Measurements from ENCODE around the gene TADA2B. TPM values are rescaled to one million over a fixed set of nuclear protein-coding genes. Genes with fewer than 3 reads are reported as not detected.

Gene TADA2B, protein sequence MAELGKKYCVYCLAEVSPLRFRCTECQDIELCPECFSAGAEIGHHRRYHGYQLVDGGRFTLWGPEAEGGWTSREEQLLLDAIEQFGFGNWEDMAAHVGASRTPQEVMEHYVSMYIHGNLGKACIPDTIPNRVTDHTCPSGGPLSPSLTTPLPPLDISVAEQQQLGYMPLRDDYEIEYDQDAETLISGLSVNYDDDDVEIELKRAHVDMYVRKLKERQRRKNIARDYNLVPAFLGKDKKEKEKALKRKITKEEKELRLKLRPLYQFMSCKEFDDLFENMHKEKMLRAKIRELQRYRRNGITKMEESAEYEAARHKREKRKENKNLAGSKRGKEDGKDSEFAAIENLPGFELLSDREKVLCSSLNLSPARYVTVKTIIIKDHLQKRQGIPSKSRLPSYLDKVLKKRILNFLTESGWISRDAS
- total RNA-seq (2014; rRNA removed), result 14.0 and 14.5 TPM in 2 replicates
- polyA plus RNA-seq (2012), result 9.0 TPM

DNA sequence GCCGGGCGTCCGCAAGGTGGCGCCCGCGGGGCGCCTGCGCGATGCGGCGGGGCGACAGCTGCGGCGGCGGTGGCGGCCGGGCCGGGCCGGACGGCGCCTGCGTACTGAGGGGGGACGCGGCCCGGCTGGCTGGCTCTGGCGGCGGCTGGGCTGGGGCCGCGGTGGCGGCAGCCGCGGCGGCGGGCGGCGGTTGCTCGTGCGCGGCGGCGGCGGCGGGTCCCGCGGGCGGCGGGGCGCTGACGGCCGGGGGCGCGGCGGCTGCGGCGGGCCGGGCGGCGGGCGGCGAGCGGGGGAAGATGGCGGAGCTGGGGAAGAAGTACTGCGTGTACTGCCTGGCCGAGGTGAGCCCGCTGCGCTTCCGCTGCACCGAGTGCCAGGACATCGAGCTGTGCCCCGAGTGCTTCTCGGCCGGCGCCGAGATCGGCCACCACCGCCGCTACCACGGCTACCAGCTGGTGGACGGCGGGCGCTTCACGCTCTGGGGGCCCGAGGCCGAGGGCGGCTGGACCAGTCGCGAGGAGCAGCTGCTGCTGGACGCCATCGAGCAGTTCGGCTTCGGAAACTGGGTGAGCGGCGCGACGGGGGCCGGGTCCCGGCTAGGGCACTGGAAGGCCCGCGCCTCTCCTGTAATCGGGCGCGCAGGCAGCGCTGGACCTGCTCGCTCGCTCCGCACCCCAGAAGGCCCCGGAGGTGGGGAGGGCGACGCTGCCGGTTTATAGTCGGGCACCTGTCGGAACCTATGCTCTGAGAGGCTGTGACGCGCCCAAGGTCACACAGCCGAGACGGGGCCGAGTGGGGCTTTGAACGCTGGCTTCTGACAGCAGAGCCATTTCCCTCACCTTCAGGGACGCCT, at the start of gene TADA2B:
Gene TADA2B (plus strand): TSS at position 89 of the 853 bp plus-strand sequence. CDS start 208 bp downstream, at position 297.
- DNase-seq (ENCODE audit: low read depth), result peak; percentile 46

DNA sequence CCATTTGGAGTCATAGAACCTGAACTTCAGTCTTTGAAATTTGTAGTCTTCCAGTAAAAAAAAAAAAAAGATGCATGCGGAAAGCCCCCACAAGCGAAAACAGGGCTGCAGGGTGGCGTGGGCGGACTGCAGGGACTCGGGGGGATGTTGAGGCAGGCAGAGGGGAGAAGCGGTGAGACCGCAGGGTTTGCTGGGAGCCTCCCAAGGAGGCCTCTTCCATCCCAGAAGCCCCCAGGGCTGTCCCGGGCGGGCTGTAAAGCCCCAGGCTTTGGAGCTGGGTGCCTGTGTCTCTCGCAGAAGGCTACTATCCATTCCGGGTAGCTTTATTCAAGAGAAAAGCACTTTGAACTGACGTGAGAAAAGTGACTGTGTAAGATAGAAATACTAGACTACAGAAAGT, 46.7 kb upstream of the TADA2B start:
- DNase-seq (ENCODE audit: low read depth), result no peak

DNA sequence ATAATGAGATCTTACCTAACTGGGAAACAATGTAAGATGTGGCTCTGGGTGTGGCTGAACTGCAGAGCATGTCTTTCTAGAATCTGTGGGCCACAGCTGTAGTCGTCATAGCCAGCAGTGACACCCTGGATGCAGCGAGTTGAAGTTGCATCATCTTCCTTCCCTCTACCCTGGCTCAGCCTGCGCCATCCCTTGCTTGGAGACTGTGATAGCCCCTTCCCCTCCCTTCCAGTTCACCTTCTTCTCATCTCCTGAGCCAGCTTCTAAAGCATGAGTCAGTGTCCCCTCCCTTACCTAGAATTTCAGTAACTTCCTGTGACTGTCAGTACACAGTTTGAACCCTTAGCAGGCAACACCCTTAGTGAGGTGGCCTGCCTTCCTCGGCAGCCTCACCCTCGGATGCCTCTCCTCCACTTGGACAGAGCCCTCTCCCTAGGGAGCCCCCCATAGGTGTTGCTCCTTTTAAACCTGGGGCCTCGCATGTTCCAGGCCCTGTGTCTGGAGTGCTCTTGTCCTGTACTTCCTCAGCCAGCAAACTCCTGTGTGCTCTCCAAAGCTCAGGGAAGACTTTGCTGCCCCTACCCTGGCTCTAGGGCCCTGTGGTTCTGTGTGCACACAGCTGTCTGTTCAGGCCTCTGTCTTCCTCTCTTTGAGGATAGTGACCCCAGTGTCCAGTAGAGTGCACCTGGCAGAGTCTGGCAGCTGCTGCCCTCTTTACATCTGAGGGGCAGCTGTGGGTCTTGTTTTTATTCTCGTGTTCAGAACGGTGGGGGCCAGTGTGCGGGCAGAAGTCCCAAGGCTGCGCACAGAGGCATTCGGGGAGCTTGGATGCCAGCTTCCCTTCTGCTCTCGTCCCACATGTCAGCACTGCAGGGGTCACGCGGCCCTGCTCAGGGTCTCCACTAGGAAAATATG, 43.7 kb upstream of the TADA2B start:
- DNase-seq (ENCODE audit: low read depth), result peak; percentile 38

GRCh38 chr4:7000421-7001176, 42.6 kb upstream of the TADA2B start:
- no peak for DNase-seq (ENCODE audit: low read depth)

DNA sequence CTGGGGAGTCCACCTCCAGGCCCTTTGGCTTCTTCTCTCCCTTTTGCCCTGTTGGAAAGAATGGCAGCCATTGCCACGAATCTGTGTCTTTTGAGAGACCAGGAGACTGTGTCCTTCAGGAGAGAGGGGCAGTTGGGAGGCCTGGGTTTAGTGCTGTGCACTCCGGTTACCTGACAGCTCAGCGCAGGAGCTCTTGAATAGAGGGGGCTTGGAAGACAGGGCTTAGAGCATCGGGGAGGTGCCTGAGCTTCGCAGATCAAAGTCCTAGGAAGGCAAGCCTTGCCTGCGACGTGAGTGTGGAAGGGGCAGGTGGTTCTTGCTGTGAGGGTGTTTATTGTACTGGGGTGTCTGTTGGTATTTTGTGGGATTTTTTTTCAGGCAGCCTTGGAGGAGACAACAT, 41.9 kb upstream of the TADA2B start:
- DNase-seq (ENCODE audit: low read depth), result no peak

DNA sequence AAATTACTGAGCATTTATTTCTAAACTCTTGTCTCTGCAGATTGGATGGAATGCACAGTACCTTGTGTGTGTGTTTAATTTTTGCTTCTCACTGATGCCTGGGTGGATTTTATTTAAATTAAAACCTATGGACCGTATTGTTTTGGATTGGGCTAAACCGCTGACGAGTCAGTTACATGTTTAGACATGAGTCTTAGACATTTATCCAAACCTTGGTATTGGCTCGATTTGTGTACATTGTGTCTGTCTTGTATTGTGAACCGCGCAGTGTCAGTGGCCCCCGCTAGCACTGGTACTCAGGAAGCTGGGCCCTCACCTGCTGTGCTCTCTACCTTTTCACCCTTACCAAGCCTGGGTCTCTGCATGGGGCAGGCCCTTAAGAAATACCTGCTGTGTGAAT, 40.8 kb upstream of the TADA2B start:
- no peak for DNase-seq (ENCODE audit: low read depth)

DNA sequence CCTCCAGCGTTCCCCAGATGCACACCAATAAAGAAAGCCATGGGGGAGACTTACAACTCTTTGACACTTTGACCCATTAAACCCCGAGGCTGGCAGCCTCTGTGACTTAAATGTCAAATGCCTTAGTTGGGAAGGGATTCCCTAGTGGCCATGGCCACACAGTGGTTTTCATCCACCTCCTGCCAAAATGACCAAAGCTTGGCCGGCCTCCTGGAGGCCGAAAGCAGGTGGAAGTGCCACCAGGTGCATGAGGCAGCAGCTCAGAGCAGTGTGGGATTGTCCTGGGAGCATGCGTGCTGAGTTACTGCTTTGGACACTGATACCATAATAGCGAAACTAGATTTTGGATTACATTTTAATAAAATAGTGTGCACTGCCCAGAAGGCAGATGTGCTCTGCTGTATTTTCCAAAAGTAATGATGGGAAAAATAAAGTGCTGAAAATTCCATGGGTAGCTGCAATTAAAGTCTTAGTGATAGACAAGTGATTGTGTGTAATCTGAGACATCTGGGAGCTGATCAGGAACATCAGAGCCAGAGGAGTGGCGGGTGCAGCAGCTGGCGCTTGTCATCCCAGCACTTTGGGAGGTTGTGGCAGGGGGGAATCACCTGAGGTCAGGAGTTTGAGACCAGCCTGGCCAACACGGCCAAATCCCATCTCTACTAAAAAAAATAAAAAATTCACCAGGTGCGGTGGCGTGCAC, 39.8 kb upstream of the TADA2B start:
- no peak for DNase-seq (ENCODE audit: low read depth)

GRCh38 chr4:7003879-7004240, 39.3 kb upstream of the TADA2B start:
- DNase-seq (ENCODE audit: low read depth), result no peak

DNA sequence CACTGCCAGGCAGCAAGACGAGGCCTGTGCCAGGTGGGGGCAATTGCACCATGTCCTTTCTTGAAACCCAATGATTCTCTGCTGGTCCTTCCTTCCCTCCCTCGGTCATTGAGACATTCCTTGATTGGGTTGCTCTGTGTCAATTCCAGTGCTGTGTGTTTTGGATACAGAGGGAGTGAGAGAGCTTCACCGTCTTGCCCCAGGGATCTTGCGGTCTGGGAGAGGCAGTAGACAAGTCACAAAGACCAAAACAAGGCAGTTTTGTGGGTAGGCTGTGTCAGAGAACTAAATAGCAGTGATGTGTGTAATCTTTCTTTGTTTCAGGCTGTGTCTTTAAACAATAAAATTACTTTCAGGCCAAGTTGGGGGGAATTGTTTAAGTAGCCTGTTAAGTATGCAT, 38.8 kb upstream of the TADA2B start:
- no peak for DNase-seq (ENCODE audit: low read depth)

DNA sequence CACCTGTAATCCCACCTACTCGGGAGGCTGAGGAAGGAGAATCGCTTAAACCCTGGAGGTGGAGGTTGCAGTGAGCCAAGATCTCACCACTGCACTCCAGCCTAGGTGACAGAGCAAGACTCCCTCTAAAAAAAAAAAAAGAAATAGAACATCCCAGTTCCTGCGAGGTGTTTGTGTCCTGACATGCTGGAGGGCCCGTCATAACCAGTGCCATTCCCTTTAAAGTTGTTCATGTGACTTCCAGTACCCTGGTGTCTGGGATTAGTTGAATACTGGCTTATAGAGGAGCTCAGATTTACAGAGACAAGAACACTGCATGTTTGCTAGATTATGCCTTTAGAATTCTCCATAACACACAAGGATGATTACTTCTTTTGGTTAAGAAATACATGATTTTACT, 37.6 kb upstream of the TADA2B start:
- no peak for DNase-seq (ENCODE audit: low read depth)

DNA sequence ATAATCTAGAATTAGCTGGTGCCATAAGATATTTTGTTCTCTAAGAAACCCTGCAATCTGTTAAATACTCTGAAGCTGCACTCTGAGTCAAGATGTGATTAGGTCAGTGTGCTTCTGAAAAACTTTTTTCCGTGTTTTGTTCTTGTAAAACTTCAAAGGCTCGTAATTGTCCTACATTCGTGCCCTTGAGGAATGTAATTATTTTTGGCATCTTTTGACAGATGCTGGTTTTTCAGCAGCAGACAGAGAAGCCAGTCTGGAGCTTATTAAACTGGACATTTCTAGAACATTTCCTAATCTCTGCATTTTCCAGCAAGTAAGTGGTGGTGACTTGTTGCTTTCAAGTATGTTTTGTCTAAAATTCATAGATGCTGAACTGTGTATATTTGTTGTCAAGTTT, 36.8 kb upstream of the TADA2B start:
- no peak for DNase-seq (ENCODE audit: low read depth)

DNA sequence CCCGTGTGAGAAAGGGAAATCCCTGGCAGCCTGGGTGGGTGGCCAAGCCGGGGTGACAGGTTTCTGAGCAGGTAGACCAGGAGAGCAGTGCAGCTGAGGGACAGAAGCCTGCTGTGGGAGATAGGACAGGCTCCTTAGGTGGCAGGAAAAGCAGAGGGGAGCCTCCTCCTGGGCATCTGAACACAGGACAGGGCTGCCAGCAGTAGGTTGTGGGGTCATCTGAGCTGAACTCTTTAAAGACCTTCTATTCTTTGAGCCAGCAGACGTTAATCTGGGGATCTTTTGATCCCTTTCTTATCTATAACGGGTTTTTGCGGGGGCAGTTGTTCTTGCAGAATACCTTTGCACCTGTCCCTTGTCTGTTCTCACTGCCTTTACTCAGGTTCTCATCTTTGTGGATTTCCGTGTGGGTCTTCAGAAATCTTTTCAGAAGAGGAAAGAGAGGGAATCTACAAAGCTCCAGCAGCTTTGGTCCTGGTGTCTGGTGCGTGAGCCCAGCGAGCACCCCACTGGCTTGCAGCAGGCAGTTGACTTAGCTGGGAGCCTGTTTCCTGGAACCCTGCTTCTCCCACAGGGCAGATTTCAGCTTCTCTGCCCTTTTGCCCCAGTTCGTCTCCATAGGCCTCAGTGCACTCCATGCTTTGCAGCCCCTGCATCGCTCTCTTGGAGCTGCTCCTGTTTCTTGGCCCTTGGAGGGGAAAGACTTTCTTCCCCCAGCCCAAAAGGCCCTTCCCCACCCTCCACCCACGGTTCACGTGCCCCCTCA, 35.8 kb upstream of the TADA2B start:
- no peak for DNase-seq (ENCODE audit: low read depth)

GRCh38 chr4:7007944-7008343, 35.2 kb upstream of the TADA2B start:
- peak; percentile 8 for DNase-seq (ENCODE audit: low read depth)

DNA sequence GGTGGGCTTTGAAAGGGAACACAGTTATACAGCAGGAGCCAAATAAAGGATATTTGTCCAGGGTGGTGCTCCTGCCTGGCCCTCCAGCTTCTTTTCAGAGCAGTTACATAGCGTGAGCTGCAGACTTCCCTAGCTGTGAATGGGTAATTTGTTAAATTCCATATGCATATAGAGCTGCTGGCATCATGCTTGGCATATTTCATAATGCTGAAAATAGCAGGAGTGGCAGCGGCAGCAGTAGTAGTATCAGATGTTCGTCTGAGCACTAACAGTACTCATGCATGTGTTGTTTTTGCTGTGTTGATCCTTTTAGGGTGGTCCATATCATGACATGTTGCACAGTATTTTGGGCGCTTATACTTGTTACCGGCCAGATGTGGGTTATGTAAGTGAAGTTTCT, 33.6 kb upstream of the TADA2B start:
- DNase-seq (ENCODE audit: low read depth), result no peak

- DNase-seq (ENCODE audit: low read depth), result no peak
Observed at GRCh38 chr4:7013175-7013574, 30.0 kb upstream of the TADA2B start.

DNA sequence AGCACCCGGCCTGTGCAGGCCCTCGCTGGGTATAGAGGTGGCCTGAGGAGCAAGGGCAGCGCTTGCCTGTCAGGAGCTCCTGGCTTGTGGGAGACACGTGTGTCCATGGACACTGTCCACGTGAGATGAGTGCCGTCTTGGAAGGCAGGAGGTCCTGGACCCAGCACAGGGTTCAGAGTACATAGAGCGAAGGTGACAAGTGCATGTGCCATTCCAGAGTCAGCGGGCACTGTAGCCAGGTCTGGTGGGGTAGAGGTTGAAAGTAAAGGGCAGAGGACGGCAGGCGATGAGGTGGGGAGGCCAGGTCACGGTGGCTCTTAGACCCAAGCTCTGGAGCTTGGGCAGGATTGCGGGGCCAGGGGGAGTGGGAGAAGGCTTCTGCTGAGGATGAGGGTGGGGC, 28.4 kb upstream of the TADA2B start:
- no peak for DNase-seq (ENCODE audit: low read depth)

DNA sequence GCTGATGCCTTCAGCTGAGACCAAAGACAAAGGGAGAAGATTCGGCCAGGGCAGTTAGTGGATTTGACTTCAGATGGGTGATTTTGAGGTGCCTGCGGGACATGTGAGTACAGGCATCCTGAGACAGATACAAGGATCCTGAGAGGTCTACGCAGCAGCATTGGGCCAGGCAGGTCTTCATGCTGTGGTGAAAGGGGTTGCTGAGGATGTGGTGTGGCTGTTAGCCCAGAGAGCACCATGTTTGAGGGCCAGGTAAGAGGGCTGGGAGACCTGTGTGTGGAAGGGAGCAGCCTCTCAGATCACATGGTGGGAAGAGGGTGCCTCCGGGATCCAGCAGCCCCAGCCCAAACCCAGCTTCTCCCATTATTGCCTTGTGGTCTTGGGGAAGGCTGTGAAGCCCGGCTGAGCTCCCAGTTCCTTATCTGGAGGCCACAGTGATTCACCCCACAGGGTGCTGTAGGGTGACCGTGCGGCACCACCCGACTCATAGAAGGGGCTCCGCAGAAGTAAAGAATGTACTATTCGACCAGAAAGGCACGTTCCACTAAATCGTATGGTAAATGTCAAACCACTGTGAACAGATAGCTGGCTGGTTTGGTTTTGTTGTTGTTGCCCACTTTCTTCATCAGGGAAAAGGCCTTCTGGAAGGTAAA, 27.7 kb upstream of the TADA2B start:
- DNase-seq (ENCODE audit: low read depth), result no peak

DNA sequence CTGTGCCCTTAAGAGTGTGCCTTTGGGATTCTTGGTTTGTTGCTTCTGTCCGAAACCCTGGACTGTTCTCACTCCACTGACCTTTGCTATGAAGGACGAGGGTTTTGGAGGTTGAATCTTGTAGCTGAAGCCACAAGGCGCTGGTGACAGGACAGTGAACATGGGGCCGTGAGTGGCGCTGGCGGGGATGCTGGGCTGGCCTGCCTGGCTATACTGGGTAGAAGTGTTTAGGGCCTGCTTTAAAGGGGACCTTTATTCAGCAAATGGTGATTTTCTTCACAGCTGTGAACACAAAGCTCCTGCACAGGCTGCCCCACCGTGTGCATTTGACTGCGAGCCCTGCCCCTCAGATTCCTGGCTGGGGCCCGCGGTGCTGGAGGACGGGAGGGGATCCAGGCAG, 27.1 kb upstream of the TADA2B start:
- no peak for DNase-seq (ENCODE audit: low read depth)

DNA sequence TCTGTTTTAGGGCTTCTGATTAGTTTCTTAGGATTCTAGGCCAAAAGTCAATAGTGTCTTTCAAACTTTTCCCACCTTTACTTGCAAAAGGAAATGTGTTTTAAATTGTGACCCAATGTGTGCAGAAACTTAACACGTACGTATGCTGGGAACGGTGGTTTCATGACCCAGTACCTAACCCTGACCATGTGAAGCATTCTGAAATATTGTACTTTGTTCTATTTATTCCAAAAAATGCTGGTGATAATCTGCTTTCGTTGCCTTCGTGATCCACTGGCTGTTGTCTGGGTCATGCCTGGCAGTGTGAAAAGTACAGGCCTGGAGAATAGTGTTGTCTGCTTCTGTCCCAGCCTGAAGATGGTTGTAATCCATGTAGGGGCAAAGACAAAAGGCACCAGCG, 26.7 kb upstream of the TADA2B start:
- no peak for DNase-seq (ENCODE audit: low read depth)

Measured in LHCN-M2 (cell line).